G401 (cell line): ENCODE data around the gene JAGN1. TPM values are rescaled to one million over a fixed set of nuclear protein-coding genes. Genes with fewer than 3 reads are reported as not detected.
"Not testable (repeated sequence)": the region's sequence is repeated elsewhere in the genome, so short reads cannot be mapped to it uniquely, and the experiment has no call there.

ENCODE experiments used
- DNase-seq: peaks from one replicate; pipeline ENCODE4 v3.0.0-alpha.2; 2015; ENCODE audit warnings: low spot score
- in situ Hi-C: cut with HindIII; loops from 2 replicates; pipeline ENCODE4 v1.10.0; 2016; ENCODE audit warnings: low sequenced_read_pairs, mixed read lengths
- total RNA-seq: library from RNA; depleted of rRNA; stranded (reverse); fragments of >200 nt; shearing (Covaris generic); gene quantifications from 2 replicates; pipeline ENCODE4 v1.2.3, GENCODE V29; 2014

The JAGN1 gene
- total RNA-seq, 1 experiment from 2014 or later = 30.0 TPM

DNA sequence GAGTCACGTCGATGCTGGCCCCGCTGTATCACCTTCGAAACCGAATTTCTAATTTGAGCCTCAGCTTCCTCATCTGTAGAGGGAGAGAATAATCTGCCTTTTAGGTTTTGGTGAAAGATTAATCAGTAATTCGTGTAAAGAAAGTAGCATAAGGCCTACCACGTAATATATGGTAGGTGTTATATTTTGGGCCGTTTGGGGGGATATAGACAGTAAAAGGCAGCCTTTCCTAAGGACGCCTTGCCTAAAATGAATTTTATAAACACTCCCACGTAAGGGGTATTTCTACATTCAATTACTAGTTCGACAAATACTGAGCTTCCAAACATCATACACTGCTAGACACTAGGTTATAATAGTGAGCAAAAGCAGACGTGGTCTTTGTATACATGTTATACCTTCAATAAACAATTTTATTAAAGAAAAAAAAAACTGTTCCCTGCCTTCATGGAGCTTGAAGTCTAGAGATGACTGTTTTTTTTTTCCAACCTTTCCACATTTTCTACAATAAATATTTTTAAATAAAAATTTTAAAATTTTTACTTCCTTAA, 737 bp downstream of the JAGN1 start:
- in situ Hi-C loops = no loop called here

DNA sequence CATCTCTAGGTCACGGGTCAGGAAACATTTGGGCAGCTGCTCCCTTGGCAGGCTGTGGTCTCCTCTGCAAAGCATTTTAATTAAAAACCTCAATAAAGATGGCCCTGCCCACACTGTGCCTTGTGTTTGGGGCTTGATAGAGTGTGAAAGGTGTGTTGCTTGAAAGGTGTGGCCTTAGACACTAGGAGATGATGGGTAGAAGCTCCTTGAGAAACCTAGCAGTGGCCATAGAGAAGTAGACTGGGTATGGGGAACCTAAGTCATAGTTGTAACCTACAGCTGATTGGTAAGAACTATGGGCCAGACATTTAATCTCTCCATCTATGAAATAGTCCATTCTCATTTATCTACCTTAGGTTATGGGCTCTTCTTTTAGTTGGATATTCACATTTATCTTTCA, 3.3 kb downstream of the JAGN1 start:
- no peak for DNase-seq
- in situ Hi-C loops = no loop called here

More for the DNA sequence above, 737 bp downstream of the JAGN1 start:
- no peak for DNase-seq

DNA sequence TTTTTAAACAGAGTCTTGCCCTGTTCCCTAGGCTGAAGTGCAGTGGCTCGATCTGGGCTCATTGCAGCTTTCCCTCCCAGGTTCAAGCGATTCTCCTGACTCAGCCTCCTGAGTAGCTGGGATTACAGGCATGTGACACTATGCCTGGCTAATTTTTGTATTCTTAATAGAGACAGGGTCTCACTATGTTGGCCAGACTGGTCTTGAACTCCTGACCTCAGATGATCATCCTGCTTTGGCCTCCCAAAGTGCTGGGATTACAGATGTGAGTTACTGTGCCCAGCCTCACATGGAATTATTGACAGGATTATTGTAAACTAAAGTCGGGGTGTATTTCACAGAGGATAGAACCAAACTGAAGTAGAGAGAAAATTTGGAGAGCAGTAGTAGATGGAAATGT, 5.3 kb downstream of the JAGN1 start:
- in situ Hi-C loops, DNase-seq: not testable (repeated sequence)

DNA sequence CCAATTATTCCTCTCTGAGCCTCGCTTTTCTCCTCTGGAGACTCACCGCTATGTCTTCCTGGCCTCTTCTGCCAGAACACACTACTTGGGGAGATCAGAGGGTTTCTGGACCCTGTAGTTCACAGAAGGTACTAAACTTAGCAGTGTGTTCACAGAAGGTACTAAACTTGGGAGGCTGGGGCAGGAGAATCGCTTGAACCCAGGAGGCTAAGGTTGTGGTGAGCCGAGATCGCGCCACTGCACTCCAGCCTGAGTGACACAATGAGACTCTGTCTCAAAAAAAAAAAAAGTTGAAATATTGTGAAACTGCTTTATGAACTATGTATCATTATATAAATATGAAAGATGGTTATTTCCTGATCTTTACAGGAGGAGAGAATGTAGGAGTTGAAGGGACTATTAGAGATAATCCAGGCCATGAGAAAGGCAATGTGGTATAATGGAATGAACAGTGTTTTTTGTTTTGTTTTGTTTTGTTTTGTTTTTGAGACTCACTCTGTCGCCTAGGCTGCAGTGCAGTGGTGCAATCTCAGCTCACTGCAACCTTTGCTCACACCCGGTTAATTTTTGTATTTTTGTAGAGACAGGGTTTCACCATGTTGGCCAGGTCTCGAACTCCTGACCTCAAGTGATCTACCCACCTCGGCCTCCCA, 6.5 kb downstream of the JAGN1 start:
- DNase-seq, in situ Hi-C loops: not testable (repeated sequence)

DNA sequence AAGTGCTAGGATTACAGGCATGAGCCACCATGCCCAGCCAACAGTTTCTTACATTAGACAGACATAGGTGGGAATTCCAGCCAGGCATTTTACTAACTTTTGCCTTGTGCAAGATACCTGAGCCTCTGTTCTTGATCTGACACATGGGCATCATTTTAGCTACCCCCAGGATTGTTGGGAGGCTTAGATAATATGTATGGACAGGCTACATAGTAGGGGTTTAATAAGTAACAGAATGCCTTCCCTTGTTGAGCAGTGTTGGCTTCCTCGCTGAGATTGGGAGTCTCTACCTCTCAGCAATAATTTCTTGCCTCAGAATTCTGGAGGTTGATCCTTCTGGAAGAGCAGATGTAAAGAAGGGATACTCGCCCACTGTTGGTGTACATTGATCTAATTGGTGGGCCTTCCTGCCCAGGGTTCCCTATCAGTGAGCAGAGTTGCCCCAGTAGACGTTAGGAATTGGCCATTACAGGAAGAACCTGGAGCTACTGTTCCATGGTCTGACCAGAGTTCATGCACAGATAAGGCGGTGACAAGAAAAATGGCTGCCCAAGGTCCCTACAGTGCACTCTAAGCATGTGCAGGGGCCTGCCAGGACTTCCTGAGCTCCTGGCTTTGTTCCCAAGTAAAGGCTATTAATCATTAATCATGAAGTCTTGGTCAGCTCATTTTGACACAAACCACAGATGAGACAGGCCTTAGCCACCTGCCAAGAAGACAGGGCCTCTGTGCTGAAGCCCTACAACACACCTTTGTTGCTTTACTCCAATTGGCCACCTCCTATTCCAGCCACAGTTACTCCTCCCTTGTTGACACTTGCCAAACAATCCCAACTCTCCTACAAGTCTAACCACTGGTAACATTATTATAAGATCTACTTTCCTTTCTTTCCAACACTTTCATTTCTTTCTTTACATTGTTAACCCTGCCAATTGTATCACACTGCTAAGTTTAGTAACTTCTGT, 7.3 kb downstream of the JAGN1 start:
- in situ Hi-C loops = no loop called here

DNA sequence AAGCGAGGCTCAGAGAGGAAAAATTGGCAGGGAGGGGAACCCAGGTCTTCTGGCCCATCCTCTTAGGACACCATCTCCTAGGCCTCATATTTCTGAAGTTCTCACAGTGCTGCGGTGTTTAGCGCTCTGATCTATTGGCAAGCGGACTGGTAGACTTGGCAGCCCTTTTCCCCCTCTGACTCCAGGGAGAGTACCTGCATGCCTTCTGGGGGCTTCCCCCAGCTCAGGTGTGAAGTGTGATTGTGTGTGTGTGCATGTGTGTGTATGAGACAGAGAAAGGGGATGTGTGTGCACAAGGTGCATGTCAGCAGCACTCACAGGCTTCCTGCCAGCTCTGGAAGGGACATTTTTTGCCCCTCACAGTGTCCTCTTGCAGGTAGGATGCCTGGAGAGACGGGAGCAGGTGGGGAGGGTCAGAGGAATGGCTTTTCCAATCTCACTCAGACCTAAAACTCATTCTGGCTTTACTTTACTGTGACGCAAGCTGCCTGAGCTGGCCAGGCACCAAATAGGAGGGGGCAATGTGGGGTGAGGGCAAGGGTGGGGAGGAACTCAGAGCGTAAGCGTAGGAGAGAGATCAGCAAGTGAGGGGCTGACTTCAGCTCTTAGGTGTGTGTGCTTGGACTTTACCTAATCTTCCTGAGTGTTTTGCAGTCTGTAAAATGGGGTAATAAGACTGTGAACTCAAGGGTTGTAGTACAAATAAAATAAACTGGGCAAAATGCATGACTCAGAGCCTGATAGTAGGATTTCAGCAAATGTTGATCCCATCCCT, 8.2 kb downstream of the JAGN1 start:
- DNase-seq = no peak
- in situ Hi-C loops = no loop called here

More for the DNA sequence above, 7.3 kb downstream of the JAGN1 start:
- no peak for DNase-seq

DNA sequence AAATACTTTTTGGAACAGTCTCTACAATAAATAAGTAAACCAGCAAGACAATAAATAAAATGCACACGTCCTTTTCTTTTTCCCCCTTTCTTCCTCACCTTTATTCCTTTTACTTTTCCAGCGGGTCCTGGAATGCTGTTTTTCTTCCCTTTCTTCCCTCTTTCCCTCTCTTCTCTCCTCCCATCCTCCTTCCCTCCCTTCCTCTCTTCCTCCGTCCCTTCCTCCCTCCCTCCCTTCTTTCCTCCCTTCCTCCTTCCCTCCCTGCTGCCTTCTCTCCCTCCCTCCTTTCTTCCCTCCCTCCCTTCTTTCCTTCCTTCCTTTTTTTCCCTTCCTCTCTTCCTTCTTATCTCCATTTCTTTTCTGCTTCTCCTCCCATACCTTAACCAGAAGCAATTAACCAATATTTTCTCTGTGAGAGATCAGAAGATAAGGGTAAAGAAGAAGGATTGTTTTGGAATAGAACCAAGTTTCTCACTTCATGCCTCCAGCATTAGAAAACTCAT, 8.9 kb downstream of the JAGN1 start:
- no peak for DNase-seq
- in situ Hi-C loops = no loop called here

DNA sequence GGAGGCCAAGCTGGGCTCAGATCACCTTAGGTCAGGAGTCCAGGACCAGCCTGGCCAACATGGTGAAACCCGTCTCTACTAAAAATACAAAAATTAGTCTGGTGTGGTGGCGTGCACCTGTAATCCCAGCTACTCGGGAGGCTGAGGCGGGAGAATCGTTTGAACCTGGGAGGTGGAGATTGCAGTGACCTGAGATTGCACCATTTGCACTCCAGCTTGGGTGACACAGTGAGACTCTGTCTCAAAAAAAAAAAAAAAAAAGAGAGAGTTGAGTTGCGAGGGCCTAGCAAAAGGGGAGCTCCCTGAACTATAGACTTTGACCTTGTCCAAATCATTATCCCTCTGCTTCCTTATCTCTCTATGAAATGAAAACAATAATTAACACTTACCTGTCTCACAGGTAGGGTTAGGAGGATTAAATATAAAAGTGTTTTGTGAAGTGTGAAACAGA, 10.6 kb downstream of the JAGN1 start:
- in situ Hi-C loops, DNase-seq: not testable (repeated sequence)

DNA sequence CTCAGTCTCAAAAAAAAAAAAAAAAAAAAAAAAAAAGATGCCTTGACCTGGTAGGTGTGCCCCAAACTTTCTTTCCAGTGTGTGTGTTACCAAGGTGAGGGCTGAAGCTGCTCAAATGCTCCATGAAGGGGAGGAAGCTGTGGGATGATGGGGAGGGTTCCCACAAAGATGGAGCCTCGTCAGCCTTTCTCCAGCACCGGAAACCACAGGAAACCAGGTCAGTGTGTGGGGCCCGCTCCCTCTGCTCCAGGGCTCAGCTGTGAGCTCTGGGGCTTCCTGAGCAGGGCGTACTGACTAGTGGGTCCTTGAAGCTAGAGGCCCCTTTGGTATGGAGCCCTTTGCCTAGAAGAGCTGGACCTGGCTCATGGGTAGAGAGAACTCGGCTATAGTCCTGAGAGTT, 11.6 kb downstream of the JAGN1 start:
- in situ Hi-C loops = no loop called here
- no peak for DNase-seq

DNA sequence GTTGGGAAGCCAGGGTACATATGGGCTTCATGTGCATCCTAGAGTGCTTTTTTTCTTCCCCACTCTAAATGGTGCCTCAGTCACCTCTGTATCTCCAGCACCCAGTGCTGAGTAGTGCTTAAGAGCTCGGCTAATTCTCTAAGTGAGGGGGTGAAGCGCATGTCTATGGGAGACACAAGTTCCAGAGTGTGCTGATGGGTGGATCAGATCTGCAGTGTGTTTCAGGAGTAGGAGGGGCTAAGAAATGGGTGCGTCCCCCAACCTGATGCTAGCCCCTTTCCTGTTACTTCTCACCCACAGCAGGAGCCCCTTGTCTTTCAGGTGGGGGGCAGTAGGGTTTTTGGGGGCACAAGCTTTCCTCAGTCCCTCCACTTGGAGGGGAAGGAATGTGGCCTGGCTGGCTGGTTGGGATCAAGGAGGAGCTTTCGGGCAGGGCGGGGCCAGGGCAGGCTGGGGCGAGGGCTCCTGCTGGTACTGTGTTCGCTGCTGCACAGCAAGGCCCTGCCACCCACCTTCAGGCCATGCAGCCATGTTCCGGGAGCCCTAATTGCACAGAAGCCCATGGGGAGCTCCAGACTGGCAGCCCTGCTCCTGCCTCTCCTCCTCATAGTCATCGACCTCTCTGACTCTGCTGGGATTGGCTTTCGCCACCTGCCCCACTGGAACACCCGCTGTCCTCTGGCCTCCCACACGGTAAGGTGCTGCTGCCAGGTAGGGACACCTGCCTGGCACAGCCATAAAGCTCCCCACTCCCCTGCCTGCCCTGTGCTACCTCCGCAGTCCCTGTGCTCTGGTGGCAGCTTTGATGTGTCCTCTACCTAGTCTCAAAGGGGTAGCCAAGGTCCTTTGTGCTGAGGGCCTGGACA, 12.2 kb downstream of the JAGN1 start, which contains the start of gene IL17RE:
IL17RE (plus strand) TSS at position 477 of the 866 bp plus-strand sequence; CDS start at position 562, 85 bp downstream.
- peak; percentile 60 for DNase-seq
- in situ Hi-C loops = no loop called here

DNA sequence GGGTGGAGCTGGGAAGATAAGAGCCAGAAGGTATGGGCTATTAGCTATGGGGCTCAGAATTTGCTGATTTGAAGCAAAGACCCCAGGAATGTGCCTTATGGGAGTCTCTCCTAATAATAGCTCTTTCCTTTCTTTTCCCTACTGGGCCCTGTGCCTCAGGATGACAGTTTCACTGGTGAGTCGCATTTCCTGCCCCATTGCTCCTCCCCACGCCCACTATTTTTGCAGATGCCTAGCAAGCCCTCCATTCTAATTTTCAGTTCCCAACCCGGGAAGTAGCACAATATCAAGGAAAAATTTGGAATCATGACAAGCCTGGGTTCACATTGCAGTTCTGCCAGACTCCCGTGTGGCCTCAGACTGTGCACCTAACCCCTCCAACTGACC, 12.8 kb downstream of the JAGN1 start:
- in situ Hi-C loops = no loop called here

DNA sequence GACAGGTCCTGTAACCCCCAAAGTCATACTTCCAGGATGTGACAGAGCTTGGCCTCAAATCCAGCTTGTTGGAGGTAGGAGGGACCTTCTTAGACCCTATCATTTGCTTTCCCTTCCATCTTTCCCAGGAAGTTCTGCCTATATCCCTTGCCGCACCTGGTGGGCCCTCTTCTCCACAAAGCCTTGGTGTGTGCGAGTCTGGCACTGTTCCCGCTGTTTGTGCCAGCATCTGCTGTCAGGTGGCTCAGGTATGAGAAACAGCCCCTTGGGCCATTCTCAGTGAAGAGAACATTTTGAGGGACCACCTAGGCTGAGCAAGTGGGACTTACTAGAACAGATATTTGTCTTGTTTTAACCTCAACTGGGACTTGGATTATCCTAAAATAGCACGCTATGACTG, 13.5 kb downstream of the JAGN1 start:
- DNase-seq = peak; percentile 13
- in situ Hi-C loops = no loop called here

More for the DNA sequence above, 12.8 kb downstream of the JAGN1 start:
- DNase-seq = peak; percentile 52

DNA sequence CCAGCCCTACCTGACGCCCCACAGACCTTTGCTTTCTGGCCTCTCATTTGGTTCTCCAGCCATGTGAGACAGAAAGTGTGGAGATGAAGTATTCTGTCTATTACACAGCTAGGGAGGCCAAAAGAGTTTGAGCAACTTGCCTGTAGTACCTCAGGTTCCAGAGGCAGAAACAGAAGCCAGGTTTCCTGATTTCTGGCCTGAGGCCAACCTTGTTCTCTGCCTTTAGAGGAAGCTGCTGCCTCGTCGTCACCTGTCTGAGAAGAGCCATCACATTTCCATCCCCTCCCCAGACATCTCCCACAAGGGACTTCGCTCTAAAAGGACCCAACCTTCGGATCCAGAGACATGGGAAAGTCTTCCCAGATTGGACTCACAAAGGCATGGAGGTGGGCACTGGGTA, 16.1 kb downstream of the JAGN1 start:
- no peak for DNase-seq
- in situ Hi-C loops = no loop called here

DNA sequence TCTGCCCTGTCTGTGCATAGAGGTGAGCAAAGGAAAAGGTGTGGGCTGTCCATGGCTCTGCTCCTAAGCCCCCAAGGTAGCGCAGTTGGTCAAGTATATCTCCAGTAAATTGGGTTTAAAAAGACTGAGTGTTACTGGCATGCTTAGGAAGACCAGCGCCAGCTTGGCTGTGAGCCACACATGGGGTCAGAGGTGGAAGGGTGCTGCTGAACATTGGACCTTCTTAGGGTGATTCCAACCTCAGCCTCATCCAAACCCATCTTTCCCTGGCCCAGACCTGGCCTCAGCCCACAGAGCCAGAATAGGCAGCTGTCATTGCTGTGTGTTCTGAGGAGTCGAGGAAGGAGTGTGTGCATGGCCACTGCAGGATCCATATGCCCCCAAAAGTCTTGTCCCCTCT, 17.9 kb downstream of the JAGN1 start:
- no peak for DNase-seq
- in situ Hi-C loops = no loop called here

DNA sequence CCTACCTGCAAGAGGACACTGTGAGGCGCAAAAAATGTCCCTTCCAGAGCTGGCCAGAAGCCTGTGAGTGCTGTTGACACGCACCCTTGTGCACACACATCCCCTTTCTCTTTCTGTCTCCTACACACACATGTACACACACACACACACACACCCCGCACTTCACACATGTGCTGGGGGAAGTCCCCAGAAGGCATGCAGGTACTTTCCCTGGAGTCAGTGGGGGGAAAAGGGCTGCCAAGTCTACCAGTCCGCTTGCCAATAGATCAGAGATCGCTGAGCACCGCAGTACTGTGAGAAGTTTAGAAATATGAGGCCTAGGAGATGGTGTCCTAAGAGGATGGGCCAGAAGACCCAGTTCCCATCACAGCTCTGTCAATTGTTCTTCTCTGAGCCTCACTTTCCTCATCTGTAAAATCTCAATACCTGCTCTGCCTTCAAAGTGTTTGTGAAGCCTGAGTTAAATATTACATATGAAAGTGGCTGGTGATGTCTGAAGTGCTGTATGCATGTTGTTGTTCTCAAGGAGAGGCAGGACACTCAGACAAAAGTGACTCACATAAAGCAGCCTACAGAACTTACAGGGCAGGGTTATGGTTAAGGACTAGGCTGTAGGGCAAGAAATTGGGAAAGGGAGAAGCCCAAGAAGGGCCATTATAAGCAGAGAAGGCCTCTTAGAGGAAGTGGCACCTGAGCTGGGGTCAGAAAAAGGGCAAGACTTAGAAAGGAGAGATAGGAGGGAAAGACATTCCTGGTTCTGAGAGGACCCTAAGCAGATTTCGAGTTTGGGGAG, 19.0 kb downstream of the JAGN1 start:
- no peak for DNase-seq
- in situ Hi-C loops = no loop called here

DNA sequence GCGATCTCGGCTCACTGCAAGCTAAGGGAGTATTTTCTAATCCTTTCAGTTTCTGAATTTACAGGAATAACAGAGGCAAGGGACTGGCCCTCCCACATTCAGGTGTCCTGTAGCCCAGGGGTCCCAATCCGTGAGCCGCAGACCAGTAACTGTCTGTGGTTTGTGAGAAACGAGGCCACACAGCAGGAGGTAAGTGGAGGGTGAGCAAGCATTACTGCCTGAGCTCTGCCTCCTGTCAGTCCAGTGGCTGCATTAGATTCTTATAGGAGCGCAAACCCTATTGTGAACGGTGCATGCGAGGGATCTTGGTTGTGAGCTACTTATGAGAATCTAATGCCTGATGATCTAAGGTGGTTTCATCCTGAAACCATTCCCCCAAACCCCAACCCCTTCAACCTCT, 21.5 kb downstream of the JAGN1 start:
- no peak for DNase-seq

DNA sequence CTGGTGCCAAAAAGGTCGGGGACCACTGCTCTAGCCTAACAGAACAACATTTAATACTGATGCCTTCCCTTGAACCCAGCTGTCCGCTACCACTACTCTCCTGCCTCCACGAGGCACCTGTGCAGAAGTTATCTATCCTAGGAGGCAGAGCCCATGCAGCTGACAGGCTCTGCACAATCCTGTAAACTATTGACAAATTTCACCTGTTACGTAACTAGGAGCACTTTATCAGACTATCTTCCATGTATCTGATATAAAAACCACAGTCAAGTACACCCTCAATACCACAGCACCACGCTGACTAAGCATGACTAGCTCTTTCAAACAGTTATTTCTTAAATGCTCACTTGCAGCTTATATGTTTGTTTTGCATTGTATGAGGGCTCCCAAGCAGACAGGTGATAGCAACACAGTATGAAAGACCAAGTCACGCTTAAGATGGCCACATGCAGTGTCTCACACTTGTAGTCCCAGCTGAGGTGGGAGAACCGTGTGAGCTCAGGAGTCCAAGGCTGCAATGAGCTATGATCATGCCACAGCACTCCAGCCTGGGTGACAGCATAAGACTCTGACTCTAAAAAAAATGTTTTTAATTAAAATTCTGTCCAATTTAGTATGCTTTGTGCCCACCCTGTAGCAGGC, 22.0 kb downstream of the JAGN1 start:
- in situ Hi-C loops = no loop called here
- no peak for DNase-seq

More for the DNA sequence above, 21.5 kb downstream of the JAGN1 start:
- in situ Hi-C loops = no loop called here
